Right hindlimb (tissue), 1 donor: ENCODE measurements around the gene SPEF1.

Experiments used
- DNase-seq: peaks from one replicate; pipeline ENCODE4 v3.0.0-alpha.2; 2018

The SPEF1 gene

DNA sequence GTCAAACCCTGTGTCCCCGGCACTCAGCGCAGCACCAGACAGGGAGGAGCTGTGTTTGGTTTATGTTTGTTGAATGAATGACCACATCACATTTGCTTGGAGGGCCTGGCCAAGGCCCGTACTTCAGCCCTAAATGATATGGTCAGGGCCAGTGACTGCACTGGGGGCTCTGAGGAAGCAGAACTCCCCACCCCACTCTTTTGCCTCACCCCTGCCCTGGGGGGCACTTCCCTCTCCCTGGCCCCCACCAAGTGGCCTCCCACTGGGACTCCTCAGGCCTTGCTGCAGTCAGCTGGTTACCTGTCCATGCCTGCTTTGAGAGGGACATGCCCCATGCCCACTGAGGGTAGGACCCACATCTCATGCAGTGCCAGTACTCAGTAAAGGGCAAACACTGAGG is 16.6 kb downstream of the SPEF1 start:
- no peak for DNase-seq

DNA sequence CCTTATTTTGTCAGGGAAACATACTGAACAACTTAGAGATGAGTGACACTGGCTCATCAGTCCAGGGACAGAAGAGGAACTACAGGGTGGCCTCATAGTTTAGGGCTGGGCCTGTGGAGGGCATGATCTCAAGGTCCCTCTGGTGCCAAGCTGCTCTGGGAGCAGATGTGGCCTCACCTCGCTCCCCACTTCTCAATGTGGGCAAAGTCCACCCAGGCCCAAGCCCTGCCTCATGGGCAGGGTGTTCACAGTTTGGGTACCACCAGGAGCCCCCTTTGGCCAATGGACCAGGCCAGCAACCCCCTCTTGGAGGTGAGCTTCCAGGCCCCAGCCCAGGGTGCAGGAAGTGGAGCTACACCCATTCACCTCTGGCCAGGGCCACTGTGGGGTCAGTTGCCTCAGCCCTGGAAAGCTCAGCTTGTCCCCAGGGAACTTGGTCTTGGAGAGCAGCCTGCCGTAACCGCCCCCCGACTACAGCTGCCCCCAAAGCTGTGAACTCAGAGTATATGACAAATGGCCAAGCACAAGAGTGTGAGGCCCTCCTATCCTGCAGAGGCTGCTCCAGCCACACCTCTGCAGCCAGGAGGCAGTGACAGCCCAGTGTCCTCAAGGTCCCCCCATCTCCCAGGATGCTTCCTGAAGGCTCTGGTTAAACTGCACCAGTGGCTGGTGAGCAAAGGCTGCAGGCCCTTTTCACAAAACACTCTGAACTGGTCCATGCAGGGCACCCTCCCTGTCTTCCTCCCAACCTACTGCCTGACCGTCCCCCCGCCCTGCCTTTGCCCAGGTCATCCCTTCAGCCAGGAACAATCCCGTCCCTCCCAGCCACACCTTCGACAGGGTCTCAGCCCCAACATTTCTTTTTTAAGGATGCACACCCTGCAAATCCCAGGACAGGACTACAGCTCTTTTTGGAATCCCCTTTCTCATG is 17.3 kb downstream of the SPEF1 start:
- peak; percentile 16 for DNase-seq

DNA sequence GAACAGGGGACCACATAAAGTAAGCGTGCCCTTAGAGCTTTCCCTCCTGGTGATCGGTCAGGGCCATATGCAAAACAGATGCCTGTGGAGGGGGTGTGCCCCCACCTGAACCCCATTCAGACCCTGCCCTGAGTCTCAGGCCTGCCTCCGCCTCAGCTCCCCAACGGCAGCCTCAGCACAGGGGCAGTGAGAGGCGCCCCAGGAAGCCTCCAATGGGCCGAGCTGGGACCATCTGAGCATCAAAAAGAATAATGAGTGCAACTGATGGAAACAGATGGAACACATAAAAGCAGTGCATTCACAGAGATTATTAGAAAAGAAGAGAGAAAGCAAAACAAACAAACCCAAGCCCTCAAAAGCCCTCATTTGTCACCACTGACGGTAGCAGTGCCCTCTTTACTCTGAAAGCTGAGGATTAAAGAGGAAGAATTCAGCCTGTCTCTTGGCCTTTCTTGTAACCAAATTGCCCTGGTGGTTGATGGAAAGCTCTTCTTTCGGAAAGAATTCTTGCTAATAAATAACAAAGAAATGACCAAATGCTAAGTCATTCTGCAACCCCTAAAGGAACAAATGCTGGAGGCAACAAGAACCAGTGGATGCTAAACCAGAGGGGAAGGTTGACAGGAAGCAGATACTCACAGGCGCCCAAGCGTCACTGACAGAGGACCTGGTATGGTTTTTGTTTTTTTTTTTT is 20.4 kb downstream of the SPEF1 start:
- no peak for DNase-seq

DNA sequence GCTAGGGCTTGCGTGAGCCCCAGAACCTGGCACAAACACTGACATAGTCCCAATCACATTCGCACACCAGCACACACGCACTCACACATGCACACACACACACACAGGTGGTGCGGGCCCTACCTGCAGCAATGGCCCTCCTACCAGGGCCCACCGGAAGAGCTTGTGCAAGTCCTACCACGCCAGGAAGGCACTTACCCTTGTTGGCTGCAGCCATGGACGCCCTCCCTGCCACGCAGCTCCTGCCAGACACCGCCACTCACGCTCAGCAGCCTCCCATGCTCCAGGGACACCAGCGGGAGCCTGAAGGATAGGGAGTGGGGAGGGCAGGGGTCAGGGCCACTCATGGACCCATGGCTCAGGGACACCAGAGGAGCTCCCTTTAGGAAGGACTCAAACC is 21.4 kb downstream of the SPEF1 start:
- DNase-seq = peak; percentile 19

DNA sequence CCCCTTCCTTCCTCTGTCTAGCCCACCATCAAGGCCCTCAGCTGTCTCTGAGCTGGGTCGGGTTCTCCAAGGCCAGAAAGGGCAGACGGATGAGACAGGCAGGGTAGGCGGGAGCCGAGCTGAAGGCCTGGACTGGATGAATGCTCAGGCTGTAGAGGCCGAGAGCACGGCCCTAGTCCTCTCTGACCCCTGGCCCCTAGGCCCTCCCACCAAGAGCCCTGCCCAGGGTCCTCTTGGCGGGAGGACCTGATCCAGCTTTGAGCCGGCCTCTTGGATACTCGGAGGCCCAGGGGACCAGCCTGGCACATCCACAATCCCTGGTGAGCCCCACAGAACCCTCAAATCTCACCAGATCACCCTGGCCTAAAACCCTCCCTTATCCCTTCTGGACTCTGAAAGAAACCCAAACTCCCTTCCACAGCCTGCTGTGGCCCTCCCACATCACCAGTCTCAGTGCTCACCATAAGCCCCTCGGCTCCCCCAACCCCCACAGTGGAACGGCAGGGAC is 21.9 kb downstream of the SPEF1 start:
- peak; percentile 16 for DNase-seq

DNA sequence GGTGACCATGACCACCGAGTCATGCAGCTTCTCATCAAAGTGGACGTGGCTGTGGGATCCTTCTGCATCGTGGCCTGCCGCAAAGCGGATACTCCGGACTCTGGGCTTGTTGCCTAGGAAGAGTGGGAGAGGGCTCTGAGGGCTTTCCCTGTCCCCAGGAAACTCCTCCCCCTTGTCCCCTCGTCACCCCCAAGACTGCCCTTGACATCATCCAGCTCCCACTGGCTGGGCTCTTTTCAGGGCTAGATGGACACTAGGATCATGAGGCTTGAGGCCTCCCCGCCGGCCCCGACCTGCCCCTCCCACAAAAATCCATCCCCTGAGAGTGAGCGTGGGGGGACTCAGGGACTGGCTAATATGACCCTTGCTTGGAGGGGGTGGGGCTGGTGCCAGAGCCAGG is 22.7 kb downstream of the SPEF1 start:
- peak; percentile 27 for DNase-seq

DNA sequence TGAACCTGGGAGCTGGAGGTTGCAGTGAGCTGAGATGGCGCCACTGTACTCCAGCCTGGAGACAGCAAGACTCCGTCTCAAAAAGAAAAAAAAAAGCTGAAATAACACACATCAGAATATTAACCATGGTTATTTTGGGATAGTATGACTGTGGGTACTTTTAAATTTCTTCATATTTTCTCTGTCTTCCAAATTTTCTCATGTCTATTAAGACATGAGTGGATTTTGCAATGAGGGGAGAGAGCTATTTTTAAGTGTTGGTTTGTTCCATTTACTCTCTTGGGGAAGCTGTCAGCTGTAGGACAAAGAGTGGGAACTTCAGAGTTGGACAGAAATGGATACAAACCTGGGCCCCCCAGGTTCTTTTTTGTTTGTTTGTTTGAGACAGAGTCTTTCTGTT is 24.0 kb downstream of the SPEF1 start:
- DNase-seq = no peak

DNA sequence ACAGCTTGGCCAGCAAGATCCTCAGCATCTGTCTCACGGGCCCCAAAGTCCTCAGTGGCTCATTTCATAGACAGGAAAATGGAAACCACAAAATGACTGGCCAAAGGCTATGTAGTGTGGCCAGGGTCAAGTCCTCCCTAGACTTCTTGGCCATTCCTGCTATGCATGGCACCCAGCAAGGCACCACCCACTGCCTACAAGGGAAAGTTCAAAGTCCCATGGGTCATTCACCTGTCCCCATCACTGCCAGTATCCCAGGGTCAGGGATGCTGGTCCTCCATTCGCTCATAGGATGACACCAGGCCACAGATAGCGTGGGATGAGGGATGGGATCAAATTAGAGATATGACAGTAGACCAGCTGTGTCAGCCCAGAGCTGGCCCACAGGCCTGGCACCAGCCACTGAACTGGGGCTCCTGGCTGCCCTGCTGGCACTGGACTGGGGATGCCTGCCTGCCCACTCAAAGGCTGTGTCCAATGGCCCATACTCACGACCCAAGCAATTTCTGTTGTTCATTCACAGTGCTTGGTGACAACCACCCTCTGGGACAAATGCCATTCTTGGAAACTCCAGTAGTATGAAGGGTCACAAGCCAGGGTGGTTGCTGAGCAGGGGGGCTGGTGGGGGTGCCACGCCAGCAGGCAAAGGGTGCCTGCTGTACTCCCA is 25.3 kb downstream of the SPEF1 start:
- peak; percentile 22 for DNase-seq

DNA sequence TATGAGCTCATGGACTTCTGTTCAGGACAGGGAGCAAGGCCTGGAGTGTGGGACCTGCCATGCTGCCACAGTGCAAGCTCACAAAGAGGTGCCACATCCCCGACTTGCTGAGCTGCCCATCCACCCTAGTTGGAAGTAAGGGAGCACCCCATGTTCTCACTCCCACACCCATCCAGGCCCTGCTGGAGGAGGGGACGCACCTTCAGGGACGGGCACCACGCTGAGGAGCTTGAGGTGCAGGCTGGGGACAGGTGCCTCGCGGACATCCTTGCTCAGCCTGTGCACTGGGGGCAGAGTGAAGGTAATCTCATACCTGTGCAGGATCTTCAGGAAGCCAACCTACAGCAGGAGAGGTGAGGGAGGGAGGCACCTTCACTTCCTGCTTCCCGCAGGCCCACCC is 26.0 kb downstream of the SPEF1 start:
- no peak for DNase-seq

DNA sequence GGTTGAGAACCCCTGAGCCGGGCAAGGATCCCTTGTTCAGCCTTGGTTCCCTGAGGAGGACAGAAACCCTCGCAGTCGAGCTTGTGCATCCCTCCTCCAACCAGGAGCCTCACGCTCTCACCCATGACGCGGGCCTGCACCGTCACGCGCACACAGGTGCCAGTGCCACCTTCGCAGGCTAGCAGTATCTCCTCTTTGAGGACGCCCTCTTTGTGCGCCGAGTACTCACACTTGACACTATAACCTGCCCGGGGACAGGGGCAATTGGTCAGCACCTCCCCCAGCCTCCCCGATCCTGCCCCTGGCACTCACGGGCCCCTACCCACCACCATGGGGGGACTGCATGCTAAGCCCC is 27.0 kb downstream of the SPEF1 start:
- no peak for DNase-seq

DNA sequence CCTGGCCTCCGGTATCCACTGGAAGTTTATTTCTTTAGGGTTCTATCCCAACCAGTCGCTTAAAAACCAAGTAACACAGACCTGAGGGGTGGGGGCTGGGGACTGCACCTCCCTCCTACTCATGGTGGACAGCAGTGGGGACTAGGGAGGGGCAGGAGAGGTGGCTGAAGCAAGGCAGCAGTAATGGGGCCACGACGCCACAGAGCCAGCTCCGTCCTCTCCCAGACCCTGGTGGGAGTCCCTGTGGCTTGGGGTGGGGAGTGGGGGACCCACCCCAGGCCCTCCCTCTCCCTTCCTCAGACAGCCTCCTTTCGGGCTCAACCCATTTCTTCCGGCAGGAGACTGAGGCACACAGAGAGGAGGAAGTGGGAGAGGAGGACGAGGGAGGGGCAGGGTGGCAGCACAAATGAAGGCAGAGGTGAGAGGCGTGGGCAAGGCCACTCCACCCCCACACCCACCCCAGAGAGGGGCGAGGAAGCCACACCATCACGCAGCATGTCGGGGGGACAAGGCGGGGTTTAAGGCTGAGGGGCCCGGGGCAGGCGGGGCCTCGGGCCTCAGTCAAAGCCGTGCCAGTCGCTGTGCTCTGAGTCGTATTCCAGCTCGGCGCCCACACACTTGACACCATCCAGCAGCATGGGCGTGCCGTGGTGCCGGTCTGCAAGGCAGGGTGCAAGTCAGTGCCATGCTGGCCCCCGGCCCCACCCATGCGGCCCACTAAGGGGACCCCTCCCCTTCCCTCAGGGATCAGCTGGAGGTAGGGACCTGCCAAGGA is 27.6 kb downstream of the SPEF1 start:
- DNase-seq = peak; percentile 49

DNA sequence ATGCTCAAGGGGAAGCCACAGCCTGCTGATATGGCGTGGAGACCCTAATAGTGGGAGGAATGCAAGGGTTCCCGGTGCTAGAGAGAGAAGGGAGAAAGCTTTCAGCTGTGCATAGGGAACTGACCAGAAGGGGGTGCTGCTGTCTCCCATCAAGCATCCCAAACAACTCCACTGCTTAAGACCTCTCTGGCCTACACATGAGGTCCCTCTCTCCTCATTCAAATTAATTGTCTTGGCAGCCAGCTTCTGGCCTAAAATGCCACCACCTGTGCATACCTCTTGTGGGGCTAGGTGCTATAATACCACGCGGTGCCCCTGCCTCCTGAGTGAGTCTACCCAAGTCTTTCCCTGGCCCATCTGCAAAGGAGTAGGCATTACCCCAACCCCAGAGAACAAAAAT is 28.1 kb downstream of the SPEF1 start:
- peak; percentile 76 for DNase-seq

DNA sequence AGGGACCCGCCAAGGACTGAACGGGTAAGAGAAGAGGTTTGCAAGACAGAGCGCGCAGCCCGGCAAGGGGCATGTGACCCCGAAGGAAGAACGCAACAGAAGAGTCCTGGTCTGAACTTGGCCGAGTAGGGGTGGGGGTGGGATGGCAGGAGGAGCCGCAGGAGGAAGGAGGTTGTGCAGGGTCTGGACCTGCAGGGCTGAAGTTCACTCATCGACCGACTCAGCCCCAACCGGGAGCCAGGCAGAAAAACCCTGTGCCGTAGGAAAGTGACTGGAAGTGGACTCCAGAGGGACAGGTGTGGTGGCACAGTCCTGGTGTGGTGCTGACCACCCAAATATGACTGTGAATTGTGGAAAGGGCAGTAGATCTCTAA is 28.9 kb downstream of the SPEF1 start:
- DNase-seq = no peak

DNA sequence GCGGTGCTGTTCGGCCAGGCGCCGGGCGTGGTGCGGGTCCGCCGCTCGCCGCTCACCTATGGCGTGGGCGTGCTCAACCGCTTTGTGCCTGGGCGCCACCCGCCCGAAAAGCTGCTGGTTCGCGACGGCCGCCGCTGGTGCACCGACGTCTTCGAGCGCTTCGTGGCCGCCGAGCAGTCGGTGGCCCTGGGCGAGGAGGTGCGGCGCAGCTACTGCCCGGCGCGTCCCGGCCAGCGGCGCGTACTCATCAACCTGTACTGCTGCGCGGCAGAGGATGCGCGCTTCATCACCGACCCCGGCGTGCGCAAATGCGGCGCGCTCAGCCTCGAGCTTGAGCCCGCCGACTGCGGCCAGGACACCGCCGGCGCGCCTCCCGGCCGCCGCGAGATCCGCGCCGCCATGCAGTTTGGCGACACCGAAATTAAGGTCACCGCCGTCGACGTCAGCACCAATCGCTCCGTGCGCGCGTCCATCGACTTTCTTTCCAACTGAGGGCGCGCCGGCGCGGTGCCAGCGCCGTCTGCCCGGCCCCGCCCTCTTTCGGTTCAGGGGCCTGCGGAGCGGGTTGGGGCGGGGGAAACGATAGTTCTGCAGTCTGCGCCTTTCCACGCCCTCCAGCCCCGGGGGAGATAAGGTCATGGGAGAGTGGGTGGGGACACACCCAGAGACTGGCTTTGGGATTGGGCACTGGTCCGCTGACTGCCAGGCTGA is 29.4 kb downstream of the SPEF1 start:
- peak; percentile 37 for DNase-seq

DNA sequence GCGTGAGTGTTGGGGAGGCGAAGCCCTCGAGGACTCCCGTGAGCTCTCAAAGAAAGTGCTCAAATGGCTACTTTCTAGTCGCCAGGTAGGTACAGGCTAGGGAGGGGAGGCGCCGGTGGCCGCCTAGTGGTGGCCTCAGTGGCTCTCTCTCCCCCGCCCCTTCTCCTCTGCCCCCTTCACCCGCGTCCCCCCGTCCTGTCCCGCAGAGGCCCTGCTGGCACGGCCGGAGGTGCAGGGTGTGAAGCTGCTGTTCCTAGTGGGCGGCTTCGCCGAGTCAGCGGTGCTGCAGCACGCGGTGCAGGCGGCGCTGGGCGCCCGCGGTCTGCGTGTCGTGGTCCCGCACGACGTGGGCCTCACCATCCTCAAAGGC is 30.0 kb downstream of the SPEF1 start:
- no peak for DNase-seq

DNA sequence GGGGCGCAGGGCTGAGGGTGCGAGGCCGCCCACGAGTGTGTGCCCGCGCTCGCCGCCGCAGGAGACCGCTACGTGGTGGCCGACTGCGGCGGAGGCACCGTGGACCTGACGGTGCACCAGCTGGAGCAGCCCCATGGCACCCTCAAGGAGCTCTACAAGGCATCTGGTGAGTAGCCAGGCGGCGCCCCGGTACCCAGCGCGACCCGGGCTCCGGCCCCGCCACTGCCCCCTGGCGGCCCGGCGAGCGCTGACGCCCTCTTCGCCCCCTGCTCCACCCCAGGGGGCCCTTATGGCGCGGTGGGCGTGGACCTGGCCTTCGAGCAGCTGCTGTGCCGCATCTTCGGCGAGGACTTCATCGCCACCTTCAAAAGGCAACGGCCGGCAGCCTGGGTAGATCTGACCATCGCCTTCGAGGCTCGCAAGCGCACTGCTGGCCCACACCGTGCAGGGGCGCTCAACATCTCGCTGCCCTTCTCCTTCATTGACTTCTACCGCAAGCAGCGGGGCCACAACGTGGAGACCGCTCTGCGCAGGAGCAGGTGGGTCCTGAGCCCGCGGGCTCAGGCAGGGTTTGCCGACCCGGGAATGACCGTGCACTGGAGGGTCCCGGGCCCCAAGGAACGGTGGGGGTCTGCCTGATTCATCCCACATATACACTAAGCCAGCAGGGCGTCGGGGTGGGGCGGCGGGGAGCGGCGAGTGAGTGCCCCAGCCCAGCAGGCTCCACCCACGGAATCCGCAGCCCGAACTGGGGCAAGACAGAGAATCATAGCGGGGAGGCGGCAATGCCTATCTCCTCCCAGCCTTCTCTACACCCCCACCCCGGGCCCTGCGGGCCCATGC is 31.3 kb downstream of the SPEF1 start:
- no peak for DNase-seq

DNA sequence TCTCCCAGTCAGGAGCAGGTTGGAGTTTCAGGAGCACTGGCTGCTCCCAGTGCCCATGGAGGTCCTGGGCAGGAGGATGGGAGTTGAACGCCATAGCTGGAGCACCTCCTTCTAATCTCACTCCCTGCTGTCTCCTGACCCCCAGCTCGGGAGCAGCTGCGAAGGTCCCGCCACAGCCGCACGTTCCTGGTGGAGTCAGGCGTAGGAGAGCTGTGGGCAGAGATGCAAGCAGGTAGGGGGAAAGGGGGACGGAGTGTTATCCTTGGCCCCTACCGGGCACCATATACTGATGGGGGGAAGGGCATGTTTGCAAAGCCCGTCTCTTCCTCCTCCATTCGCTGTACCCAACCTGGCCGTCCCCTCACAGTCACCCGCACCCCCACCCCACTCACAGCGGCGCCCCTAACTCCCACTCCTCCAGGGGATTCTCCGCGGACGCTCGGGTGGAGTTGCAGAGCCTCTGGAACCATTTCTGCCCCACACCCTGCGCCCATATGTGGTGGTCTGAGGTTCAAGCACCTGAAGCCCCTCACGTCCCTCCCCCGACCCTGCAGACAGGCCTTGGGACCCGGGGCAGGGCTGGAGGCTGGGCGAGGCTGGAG is 32.1 kb downstream of the SPEF1 start:
- DNase-seq = no peak

DNA sequence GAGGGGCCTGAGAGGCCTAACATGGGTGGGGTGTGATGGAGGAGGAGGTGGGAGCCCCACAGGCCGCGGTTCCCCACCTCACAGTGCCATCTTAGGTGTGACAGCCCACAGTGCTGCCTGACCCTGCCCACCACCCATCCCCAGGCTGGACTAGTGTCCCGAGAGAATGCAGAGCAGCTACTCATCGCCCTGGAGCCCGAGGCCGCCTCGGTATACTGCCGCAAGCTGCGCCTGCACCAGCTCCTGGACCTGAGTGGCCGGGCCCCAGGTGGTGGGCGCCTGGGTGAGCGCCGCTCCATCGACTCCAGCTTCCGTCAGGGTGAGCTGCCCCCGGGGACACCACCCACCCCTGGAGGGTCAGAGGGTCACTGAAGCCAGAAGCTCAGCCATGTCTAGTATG is 33.2 kb downstream of the SPEF1 start:
- no peak for DNase-seq

DNA sequence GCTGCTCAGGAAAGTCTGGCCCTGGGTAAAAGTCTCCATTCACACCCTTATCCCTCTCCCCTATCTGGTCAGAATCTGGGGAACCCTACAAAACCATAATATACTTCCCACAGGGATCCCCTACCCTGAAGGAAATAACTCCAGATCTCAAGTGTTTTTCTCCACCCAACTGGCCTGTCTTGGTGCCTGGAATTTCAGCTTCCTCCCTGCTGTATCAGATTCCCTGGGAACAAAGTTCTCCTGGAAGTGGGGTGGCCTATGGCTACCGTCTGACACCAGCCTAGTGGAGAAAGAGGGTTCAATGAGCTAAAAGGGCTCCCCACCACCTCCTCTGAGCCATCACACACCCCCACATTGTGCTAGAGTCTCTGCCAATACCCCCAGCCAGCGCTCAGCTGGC is 33.8 kb downstream of the SPEF1 start:
- DNase-seq = no peak

DNA sequence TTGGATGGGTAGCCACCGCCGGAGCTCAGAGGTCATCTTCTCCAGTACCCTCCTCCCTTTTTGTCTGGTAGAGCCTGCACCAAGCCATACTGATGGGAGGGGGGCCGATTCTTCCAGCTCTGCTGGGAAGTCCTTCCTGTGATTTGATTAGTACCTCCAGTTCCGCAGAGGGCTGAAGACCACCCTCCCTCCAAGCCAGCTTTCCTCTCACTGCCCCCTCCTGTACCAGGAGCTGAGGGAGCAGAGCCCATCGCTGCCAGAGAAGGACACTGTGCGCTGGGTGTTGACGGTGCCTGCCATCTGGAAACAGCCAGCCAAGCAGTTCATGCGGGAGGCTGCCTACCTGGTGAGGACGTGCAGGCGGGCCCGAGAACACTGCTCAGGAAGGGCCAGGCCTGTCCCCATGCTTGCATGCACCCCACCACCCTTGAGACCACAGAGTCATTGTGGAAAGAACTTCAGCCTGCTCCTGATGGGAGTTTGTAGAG is 35.5 kb downstream of the SPEF1 start:
- no peak for DNase-seq
